ENCODE results near the gene IPO11.

DNA sequence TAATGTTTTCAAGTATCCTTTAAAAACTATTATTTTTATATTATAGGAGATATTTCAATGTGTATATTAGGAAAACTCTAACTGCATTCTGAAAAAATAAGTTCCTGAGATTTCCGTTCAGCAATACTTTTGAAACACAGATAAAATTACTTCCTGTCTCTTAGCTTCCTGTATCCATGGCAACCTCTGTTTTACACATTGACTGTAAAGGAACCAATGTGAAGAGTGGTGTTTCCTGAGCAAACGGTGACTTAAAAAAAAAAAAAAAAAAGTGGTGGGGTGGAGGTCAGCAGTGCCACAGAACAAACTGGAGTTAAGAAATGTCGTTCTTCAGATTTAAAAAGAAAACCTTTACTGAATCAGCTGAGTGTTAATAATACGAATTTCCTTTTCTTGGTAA is 166.0 kb downstream of the IPO11 start, which contains the start of gene LRRC70:
- TF ChIP-seq CTCF (IDR thresholded peaks at IDR 0.05) (no peak), POLR2A (IDR thresholded peaks at IDR 0.05) (no peak)

All from thyroid gland (tissue), 4 donors.